ENCODE results near the gene CELF2. TPM values are rescaled to one million over a fixed set of nuclear protein-coding genes. Genes with fewer than 3 reads are reported as not detected.

Gene CELF2
- total RNA-seq, 1 donor from 2014 or later: 27.5 TPM

DNA sequence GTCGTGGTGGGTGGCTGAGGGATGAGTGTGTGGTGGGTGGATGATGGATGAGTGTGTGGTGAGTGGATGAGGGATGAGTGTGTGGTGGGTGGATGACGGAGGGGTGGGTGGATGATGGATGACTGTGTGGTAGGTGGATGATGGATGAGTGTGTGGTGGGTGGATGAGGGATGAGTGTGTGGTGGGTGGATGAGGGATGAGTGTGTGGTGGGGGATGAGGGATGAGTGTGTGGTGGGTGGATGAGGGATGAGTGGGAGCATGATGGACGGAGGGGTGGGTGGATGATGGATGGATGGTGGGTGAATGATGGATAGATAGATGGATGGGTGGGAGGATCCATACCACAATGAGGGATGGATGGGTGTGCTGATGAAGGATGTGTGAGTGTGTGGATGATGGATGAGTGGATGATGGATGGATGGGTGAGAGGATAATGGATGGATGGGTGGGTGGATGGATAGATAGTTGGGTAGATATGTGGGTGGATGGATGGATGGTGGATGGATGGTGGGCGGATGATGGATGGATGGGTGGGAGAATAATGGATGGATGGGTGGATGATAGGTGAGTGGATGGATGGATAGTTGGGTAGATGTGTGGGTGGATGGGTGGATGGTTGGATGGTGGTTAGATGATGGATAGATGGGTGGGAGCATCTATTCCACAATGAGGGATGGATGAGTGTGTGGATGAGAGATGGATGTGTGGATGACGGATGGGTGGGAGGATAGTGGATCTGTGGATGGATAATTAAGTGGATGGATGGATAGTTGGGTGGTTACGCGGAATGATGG, 266.8 kb downstream of the CELF2 start:
- Mint-ChIP-seq H3K27ac (ENCODE audit: unreplicated experiment) (no peak overlapping the region), H3K27me3 (ENCODE audit: unreplicated experiment) (no peaks in the 10 kb centered on the region), H3K4me1 (ENCODE audit: unreplicated experiment) (no peaks in the 10 kb centered on the region), H3K4me3 (ENCODE audit: unreplicated experiment) (no peak overlapping the region), H3K36me3 (ENCODE audit: low read depth, unreplicated experiment) (peaks cover 20% of the 10 kb centered on the region), H3K9me3 (ENCODE audit: unreplicated experiment) (no peaks in the 10 kb centered on the region)
- DNase-seq (ENCODE audit: low spot score): no peak
- TF ChIP-seq, protein P1, sequence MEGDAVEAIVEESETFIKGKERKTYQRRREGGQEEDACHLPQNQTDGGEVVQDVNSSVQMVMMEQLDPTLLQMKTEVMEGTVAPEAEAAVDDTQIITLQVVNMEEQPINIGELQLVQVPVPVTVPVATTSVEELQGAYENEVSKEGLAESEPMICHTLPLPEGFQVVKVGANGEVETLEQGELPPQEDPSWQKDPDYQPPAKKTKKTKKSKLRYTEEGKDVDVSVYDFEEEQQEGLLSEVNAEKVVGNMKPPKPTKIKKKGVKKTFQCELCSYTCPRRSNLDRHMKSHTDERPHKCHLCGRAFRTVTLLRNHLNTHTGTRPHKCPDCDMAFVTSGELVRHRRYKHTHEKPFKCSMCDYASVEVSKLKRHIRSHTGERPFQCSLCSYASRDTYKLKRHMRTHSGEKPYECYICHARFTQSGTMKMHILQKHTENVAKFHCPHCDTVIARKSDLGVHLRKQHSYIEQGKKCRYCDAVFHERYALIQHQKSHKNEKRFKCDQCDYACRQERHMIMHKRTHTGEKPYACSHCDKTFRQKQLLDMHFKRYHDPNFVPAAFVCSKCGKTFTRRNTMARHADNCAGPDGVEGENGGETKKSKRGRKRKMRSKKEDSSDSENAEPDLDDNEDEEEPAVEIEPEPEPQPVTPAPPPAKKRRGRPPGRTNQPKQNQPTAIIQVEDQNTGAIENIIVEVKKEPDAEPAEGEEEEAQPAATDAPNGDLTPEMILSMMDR (IDR thresholded peaks at IDR 0.05; ENCODE audit: unreplicated experiment): no peak

DNA sequence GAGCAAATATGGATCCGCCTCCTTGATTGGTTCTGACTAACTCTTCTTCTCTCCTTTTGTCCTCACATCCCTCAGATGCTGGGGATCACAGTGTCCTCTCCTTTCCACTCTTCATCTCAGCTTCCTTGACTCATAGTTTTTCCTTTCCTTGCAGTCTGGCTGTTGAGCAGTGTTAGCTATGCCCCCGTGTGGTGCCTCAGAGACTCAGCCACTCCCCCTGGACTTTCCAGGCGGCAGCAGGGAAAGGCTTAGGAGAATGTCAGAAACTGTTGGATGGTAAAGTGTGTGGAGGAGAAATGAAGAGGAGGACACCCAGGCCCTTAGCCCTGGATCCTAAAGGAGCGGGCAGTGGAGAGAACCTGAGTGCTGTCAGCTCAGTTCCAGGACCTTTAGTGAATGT, 267.5 kb downstream of the CELF2 start:
- Mint-ChIP-seq H3K4me1 (ENCODE audit: unreplicated experiment) (no peaks in the 10 kb centered on the region), H3K27me3 (ENCODE audit: unreplicated experiment) (no peaks in the 10 kb centered on the region), H3K4me3 (ENCODE audit: unreplicated experiment) (no peak overlapping the region), H3K27ac (ENCODE audit: unreplicated experiment) (no peak overlapping the region), H3K36me3 (ENCODE audit: low read depth, unreplicated experiment) (peaks cover 17% of the 10 kb centered on the region), H3K9me3 (ENCODE audit: unreplicated experiment) (no peaks in the 10 kb centered on the region)
- DNase-seq (ENCODE audit: low spot score): no peak
- TF ChIP-seq, protein P1 (IDR thresholded peaks at IDR 0.05; ENCODE audit: unreplicated experiment): no peak

DNA sequence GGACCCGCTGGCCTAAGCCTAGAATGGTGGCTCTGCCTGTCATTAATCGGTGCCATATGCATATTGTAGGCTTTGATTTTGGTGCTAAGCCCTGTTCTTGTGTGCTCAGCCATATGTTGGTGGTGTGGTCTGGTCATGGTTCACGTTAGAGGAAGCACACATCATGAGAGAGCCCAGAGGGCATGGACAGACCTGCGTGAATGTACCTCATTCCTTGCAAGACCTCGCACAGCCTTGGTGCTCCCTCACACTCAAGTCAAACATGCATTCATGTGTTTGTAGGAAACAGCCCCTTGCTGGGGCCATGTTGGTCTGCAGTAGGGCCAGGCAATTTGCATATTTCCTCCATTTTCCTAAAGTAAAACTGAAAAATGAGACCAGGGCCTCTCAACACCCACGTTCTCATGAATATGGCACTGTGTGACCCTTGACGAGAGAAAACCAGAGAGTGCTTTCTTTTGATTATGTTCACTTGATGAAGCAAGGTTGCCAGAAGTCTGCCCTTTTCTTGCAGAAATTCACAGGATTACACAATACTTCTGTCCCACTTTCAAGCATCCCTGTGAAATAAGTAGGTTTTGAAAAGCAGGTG, 268.7 kb downstream of the CELF2 start:
- Mint-ChIP-seq H3K4me3 (ENCODE audit: unreplicated experiment) (no peak overlapping the region), H3K4me1 (ENCODE audit: unreplicated experiment) (no peaks in the 10 kb centered on the region), H3K27me3 (ENCODE audit: unreplicated experiment) (no peaks in the 10 kb centered on the region), H3K36me3 (ENCODE audit: low read depth, unreplicated experiment) (peaks cover 10% of the 10 kb centered on the region), H3K9me3 (ENCODE audit: unreplicated experiment) (no peaks in the 10 kb centered on the region), H3K27ac (ENCODE audit: unreplicated experiment) (no peak overlapping the region)
- TF ChIP-seq, protein P1 (IDR thresholded peaks at IDR 0.05; ENCODE audit: unreplicated experiment): no peak
- DNase-seq (ENCODE audit: low spot score): no peak

DNA sequence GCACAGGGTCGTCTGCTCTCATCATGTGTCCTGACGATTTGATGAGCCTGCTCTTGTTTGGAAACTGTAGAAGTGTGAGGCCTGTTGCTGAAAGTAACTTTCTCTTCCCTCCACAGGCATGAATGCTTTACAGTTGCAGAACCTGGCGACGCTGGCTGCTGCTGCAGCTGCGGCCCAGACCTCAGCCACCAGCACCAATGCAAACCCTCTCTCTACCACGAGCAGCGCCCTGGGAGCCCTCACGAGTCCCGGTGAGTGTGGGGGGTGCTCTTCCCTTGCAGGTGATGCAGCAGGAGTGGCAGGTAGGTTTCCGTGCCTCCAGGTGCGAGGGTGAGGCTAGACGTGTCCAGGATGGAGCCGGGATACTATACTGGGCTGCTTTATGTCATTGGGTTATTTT, 270.6 kb downstream of the CELF2 start:
- H3K36me3 Mint-ChIP-seq (ENCODE audit: low read depth, unreplicated experiment): peaks cover 10% of the 10 kb centered on the region
- H3K27me3 Mint-ChIP-seq (ENCODE audit: unreplicated experiment): no peaks in the 10 kb centered on the region
- no peaks in the 10 kb centered on the region for H3K4me1 Mint-ChIP-seq (ENCODE audit: unreplicated experiment)
- no peak for DNase-seq (ENCODE audit: low spot score)
- TF ChIP-seq, protein P1 (IDR thresholded peaks at IDR 0.05; ENCODE audit: unreplicated experiment): no peak
- H3K4me3 Mint-ChIP-seq (ENCODE audit: unreplicated experiment): no peak overlapping the region
- no peaks in the 10 kb centered on the region for H3K9me3 Mint-ChIP-seq (ENCODE audit: unreplicated experiment)
- no peak overlapping the region for H3K27ac Mint-ChIP-seq (ENCODE audit: unreplicated experiment)
